Heart left ventricle (tissue), 16 donors: ENCODE data around the gene IRX6. TPM values are rescaled to one million over a fixed set of nuclear protein-coding genes. Genes with fewer than 3 reads are reported as not detected.
A peak's percentile ranks its signal among the peaks of the same experiment; 100 is the strongest.

Source experiments
- ATAC-seq, 4 donors: fragments of 200-7000 bp; cut with Tn5 transposase; one replicate each; pipeline ENCODE4 v1.9.1; 2020 to 2022; ENCODE audit warnings: moderate library complexity in 4 of 4, mild to moderate bottlenecking in 3 of 4, moderate number of reproducible peaks in 1 of 4
- DNase-seq, 5 donors: peaks; one replicate each; pipeline ENCODE4 v3.0.0-alpha.2; 2020
- H3K27ac ChIP-seq, 12 donors: fragments of 200-600 bp; sonication (generic) in 4 of 12; one replicate each; pipeline versions ENCODE4 v1.5.0 to v1.8.0; 2016 to 2022; ENCODE audit warnings: mild to moderate bottlenecking in 2 of 12
- H3K27me3 ChIP-seq, 9 donors: fragments of 200-600 bp; sonication (generic) in 2 of 9; one replicate each; pipeline versions ENCODE4 v1.5.1 to v1.8.0; 2016 to 2022; ENCODE audit warnings: mild to moderate bottlenecking in 3 of 9
- H3K36me3 ChIP-seq, 9 donors: fragments of 200-600 bp; sonication (generic) in 2 of 9; one replicate each; pipeline versions ENCODE4 v1.5.0 to v1.8.0; 2018 to 2022; ENCODE audit warnings: mild to moderate bottlenecking in 2 of 9
- H3K4me1 ChIP-seq, 12 donors: fragments of 200-600 bp; sonication (generic) in 4 of 12; one replicate each; pipeline versions ENCODE4 v1.5.0 to v1.8.0; 2016 to 2022; ENCODE audit warnings: mild to moderate bottlenecking in 3 of 12
- H3K4me3 ChIP-seq, 12 donors: fragments of 200-600 bp; sonication (generic) in 4 of 12; one replicate each; pipeline versions ENCODE4 v1.5.0 to v1.8.0; 2017 to 2022; ENCODE audit warnings: mild to moderate bottlenecking in 9 of 12, moderate library complexity in 4 of 12
- H3K9me3 ChIP-seq, 12 donors: fragments of 200-600 bp; sonication (generic) in 4 of 12; one replicate each; pipeline versions ENCODE4 v1.5.0 to v1.8.0; 2016 to 2022; ENCODE audit warnings: mild to moderate bottlenecking in 1 of 12
- POLR2A ChIP-seq, 2 donors: fragments of 450-650 bp; IDR thresholded peaks; one replicate each; pipeline ENCODE4 v1.6.1; 2017; ENCODE audit warnings: antibody characterized with exemption in 2 of 2, mild to moderate bottlenecking in 2 of 2, moderate library complexity in 2 of 2
- WGBS, 4 donors: extraction: QIAGEN DNeasy Blood & Tissue Kit in 2 of 4; methylation state at CpG; one replicate each; pipeline versions ENCODE4 v1.1.5 to v1.1.7; 2013 to 2018; 5-methylcytosine and 5-hydroxymethylcytosine counted together
- intact Hi-C, 10 donors: fragments of 100-400 bp; cut with DNase I; formaldehyde crosslinking; loops; one replicate each; pipeline versions ENCODE4 v1.11.1 to v1.14.2; 2022
- polyA plus RNA-seq, 2 donors: library from polyadenylated mRNA; stranded (reverse); fragments of 200-250 nt; gene quantifications; one replicate each; pipeline ENCODE4 v1.2.3, GENCODE V29; 2013
- total RNA-seq, 9 donors: library from RNA; depleted of rRNA in 2 of 9; stranded (reverse); fragments of >200 nt in 2 of 9; fragmentation: NEBNext Ultra II Directional in 3 of 9; extraction: Animal tissue kit (Norgen Biotek cat#: 25700) in 3 of 9; gene quantifications; one replicate each; pipeline versions ENCODE4 v1.1.0 to v1.2.4, GENCODE V29; 2016 to 2023
- TF ChIP-seq, protein P1 (sequence below), 12 donors: fragments of 200-600 bp; sonication (generic) in 4 of 12; IDR thresholded peaks; one replicate each; pipeline versions ENCODE4 v1.5.0 to v1.8.0; 2018 to 2022; ENCODE audit warnings: antibody characterized with exemption in 12 of 12, mild to moderate bottlenecking in 5 of 12
- donor health status: ischemic (EF 13 %, LVEDD 7.1; RV severe dilation, severe dysfunction).
- donor health status: healthy with polysubstance abuse.
- donor health status: DM: no; HTN: yes; CAD: no.
- donor health status: DM: no; HTN: no; CAD: no.
- donor health status: ischemic (EF 25% LVEDD 6.9; RV normal size, moderate dysfunction).
- donor health status: ischemic (EF 25% LVEDD 5.7; RV mildly dilated, moderate dysfunction).
- donor health status: healthy.
- donor health status: DM: yes; HTN: yes; CAD: no.
- donor health status: ischemic (EF 35%, LVEDD 5.7; RV mildly dilated, moderate dysfunction).
- donor health status: nonischemic (EF 11% LVEDD 7.7; RV severe dilation, severe dysfunction).
- donor health status: DM: yes; HTN: yes; CAD: no.
- donor health status: PGD.
- donor health status: ischemic (EF 29% LVEDD 5.4; RV normal size, mild dysfunction).
- donor health status: nonischemic (EF 23%, LVEDD 6.1; RV moderate dilation, normal function).

IRX6 gene
- total and polyA plus RNA-seq, 11 donors: 0.96 to 48.4 (median 12.4) TPM

DNA sequence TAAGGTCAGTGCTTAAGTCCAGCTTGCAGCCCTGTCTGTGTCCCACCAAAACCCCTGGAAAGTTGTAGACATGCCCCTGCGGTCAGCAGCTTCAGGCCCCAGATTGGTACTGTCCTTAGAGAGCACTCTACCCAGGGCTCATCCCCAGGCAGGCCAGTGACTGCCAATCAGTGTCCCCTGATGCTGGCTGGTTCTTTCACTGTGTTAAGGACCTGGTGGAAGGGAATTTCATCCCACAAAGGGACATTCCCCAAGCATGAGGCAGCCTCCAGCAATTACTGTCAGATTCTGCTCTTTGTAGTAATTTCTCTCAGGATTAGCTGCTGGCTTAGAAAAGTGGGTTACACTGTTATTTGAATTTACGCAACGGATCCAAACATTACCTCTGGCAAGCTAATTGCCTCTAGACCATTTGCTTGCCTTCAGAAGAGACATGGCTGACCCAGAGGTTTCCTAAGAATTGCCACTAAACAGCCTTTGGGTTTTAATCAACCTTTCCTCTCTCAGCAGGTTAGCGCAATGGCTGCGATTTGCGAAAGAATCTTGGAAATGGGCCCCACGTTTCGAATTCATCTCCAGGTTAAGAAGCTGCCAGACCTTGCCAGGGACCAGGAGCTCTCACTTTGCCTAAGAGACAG is 5.9 kb downstream of the IRX6 start:
- H3K27me3 ChIP-seq: peaks cover 0 to 72% (median 33%) of the 10 kb centered on the region in 9 donors
- no peak overlapping the region for H3K4me3 ChIP-seq
- DNase-seq: no peak
- H3K36me3 ChIP-seq: peaks cover 0 to 21% (median 0%) of the 10 kb centered on the region in 9 donors
- H3K9me3 ChIP-seq: no peaks in the 10 kb centered on the region
- intact Hi-C loops: loop anchor here in 6 of 10 donors (5.0 to 10.0 kb wide), 4 partner anchors 32 to 395 kb away; partner anchors contain the start of gene IRX5 (in 4 of the 6)
- WGBS, 4 donors: 53 to 66% (median 60%) methylated on average over 8 of the region's 8 CpGs
- TF ChIP-seq, protein P1, sequence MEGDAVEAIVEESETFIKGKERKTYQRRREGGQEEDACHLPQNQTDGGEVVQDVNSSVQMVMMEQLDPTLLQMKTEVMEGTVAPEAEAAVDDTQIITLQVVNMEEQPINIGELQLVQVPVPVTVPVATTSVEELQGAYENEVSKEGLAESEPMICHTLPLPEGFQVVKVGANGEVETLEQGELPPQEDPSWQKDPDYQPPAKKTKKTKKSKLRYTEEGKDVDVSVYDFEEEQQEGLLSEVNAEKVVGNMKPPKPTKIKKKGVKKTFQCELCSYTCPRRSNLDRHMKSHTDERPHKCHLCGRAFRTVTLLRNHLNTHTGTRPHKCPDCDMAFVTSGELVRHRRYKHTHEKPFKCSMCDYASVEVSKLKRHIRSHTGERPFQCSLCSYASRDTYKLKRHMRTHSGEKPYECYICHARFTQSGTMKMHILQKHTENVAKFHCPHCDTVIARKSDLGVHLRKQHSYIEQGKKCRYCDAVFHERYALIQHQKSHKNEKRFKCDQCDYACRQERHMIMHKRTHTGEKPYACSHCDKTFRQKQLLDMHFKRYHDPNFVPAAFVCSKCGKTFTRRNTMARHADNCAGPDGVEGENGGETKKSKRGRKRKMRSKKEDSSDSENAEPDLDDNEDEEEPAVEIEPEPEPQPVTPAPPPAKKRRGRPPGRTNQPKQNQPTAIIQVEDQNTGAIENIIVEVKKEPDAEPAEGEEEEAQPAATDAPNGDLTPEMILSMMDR (IDR thresholded peaks at IDR 0.05): no peak
- TF ChIP-seq POLR2A (IDR thresholded peaks at IDR 0.05): no peak
- H3K4me1 ChIP-seq: peaks cover 0 to 19% (median 2%) of the 10 kb centered on the region in 12 donors
- no peak for ATAC-seq
- peak overlapping the region in 2 of 12 donors; percentile 46 to 59 for H3K27ac ChIP-seq

DNA sequence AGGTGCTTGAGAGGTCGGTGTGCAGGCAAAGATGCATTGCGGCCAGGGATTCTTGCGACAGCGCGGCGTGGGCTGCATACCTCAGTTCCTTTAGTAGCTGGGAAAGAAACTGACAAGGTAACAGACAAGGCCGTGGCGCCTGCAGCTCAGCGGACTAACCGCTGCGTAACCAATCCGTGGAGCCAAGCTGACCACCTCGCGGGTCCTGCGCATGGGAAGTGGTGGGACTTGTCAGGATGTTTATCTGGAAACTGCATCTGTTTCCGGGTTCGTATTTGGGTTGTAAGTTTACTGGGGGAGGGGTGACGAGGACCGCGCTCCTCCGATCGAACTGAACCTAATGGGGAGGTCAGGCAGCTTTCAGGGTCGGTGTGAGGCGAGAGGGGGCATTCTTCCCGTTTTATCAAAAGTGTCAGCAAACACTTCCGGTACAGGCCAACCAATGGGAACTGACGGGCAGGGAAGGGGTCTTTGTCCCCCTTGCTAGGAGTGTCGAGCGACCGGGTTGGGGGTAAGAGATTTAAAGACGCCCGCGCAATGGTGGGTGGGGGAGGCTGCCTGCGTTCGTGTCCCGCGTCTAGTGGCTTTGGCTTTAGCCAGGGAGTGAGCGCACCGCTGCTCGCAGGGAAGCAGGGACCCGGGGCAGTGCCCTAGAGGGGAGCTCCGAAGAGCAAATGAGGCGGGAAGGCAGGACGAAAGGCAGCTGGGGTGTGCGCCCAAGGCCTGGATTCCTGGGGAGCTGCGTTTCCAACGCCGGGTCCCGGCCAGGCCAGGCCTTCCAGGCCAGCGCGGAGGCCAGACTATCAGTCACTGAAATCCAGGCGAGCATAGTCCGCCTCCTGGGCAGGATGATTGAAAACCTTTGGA is 7.0 kb downstream of the IRX6 start:
- ATAC-seq: peak in 2 of 4 donors; percentile 17 to 26
- Histone ChIP-seq H3K36me3 (peaks cover 0 to 21% (median 0%) of the 10 kb centered on the region in 9 donors), H3K27me3 (peaks cover 0 to 63% (median 32%) of the 10 kb centered on the region in 9 donors), H3K9me3 (no peaks in the 10 kb centered on the region), H3K4me3 (peak overlapping the region in 11 of 12 donors; percentile 3 to 41 (median 29)), H3K4me1 (peaks cover 0 to 19% (median 2%) of the 10 kb centered on the region in 12 donors), H3K27ac (peak overlapping the region in 5 of 12 donors; percentile 23 to 59 (median 32))
- WGBS, 4 donors: 12 to 42% (median 16%) methylated on average over 44 to 53 of the region's 53 CpGs
- peak in 2 of 5 donors; percentile 38 to 54 for DNase-seq
- intact Hi-C loops: no loop called here
- TF ChIP-seq, protein P1 (IDR thresholded peaks at IDR 0.05): no peak
- no peak for TF ChIP-seq POLR2A (IDR thresholded peaks at IDR 0.05)

DNA sequence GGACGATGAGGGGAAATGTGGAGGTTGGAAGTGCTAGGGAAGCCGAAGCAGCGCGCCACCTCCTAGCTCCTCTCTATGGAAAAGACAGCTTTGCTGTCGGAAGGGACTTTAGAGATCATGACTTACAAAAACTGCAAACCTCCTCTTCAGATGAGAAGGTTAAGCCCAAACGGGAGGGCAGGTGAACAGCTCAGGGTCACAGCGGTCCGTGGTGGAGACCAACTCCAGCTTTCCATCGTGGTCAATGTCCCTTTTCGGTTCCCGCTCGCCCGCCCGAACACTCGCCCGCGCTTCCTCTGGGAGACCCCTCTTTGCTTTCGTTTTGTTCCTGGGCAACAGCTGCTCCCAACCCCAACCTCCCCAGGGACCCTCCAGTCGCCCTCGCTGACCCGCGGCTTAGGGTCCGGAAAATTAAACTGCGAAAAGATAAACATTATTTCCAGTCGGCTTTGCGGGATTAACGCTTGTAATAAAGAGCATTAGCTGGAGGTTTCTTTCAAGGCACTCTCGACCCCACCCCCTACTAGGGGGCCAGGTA is 7.7 kb downstream of the IRX6 start:
- peaks cover 0 to 56% (median 27%) of the 10 kb centered on the region in 9 donors for H3K27me3 ChIP-seq

More for the DNA sequence above, 7.7 kb downstream of the IRX6 start:
- intact Hi-C loops: no loop called here
- H3K9me3 ChIP-seq: no peaks in the 10 kb centered on the region
- peak overlapping the region in 11 of 12 donors; percentile 3 to 41 (median 29) for H3K4me3 ChIP-seq
- peaks cover 0 to 16% (median 0%) of the 10 kb centered on the region in 12 donors for H3K4me1 ChIP-seq
- peak overlapping the region in 5 of 12 donors; percentile 23 to 59 (median 32) for H3K27ac ChIP-seq
- peaks cover 0 to 21% (median 0%) of the 10 kb centered on the region in 9 donors for H3K36me3 ChIP-seq
- TF ChIP-seq, protein P1 (IDR thresholded peaks at IDR 0.05): no peak
- no peak for TF ChIP-seq POLR2A (IDR thresholded peaks at IDR 0.05)
- 22 to 40% (median 29%) methylated on average over 28 of the region's 28 CpGs for WGBS, 4 donors
- DNase-seq: no peak
- ATAC-seq: no peak
